OCI-LY3 (cell line): ENCODE measurements around the gene ADAMTS16.

ENCODE experiments used
- H2AFZ ChIP-seq: fragments of 200-600, 300-600 bp; shearing (Covaris generic); 2 replicates; pipeline ENCODE4 v1.6.0; 2014; ENCODE audit warnings: antibody characterized with exemption, low read depth, low read length
- H3K27ac ChIP-seq: fragments of 200-600, 300-600 bp; sonication (generic); 2 replicates; pipeline ENCODE4 v1.5.1; 2014; ENCODE audit warnings: mild to moderate bottlenecking, low read length, moderate library complexity, mixed read lengths
- H3K27me3 ChIP-seq: fragments of 200-600, 300-600 bp; sonication (generic); 2 replicates; pipeline ENCODE4 v1.6.1; 2014; ENCODE audit warnings: low read depth, low read length, mixed read lengths
- H3K36me3 ChIP-seq: fragments of 200-600, 300-600 bp; sonication (generic); replicated peaks from 2 replicates; pipeline ENCODE3; 2014; ENCODE audit warnings: low read depth, low read length, mixed read lengths
- H3K4me1 ChIP-seq: fragments of 300-600, 200-600 bp; sonication (generic); 2 replicates; pipeline ENCODE4 v1.6.1; 2014; ENCODE audit warnings: low read length, mixed read lengths
- H3K4me2 ChIP-seq: fragments of 200-600, 300-600 bp; sonication (generic); 2 replicates; pipeline ENCODE4 v1.6.1; 2014; ENCODE audit warnings: low read length, mixed read lengths
- H3K4me3 ChIP-seq: fragments of 300-600, 200-600 bp; sonication (generic); 2 replicates; pipeline ENCODE4 v1.5.1; 2014; ENCODE audit warnings: antibody characterized with exemption, mild to moderate bottlenecking, low read length, moderate library complexity
- H3K79me2 ChIP-seq: fragments of 300-600, 200-600 bp; shearing (Covaris generic); 2 replicates; pipeline ENCODE4 v1.6.1; 2014; ENCODE audit warnings: mild to moderate bottlenecking, low read length, mixed read lengths
- H3K9ac ChIP-seq: fragments of 300-600, 200-600 bp; shearing (Covaris generic); 2 replicates; pipeline ENCODE4 v1.6.0; 2014; ENCODE audit warnings: mild to moderate bottlenecking, low read length, moderate library complexity
- H3K9me3 ChIP-seq: fragments of 200-600, 300-600 bp; shearing (Covaris generic); 2 replicates; pipeline ENCODE4 v1.6.1; 2014; ENCODE audit warnings: low read length, mixed read lengths; ENCODE audit not compliant: insufficient read depth
- H4K20me1 ChIP-seq: fragments of 200-600, 300-600 bp; sonication (generic); 2 replicates; pipeline ENCODE4 v1.6.1; 2016; ENCODE audit warnings: low read length, mixed read lengths; ENCODE audit not compliant: insufficient read depth
- CTCF ChIP-seq: fragments of 200-600, 300-600 bp; sonication (generic); IDR thresholded peaks from 2 replicates; pipeline ENCODE4 v1.5.1; 2014; ENCODE audit warnings: antibody characterized with exemption, low read length, low read depth
- EZH2phosphoT487 ChIP-seq: fragments of 200-600 bp; shearing (Covaris generic); IDR thresholded peaks from 2 replicates; pipeline ENCODE4 v1.6.1; 2018; ENCODE audit warnings: antibody characterized with exemption, mixed run types, low read depth

ADAMTS16 gene

GRCh38 chr5:5314626-5315025 lies 174.5 kb downstream of the ADAMTS16 start:
- Histone ChIP-seq H3K4me2 (no peak overlapping the region), H4K20me1 (no peaks in the 10 kb centered on the region), H3K9me3 (no peaks in the 10 kb centered on the region), H3K4me3 (no peak overlapping the region), H3K27ac (no peak overlapping the region), H3K27me3 (no peaks in the 10 kb centered on the region), H3K4me1 (no peaks in the 10 kb centered on the region), H2AFZ (no peak overlapping the region), H3K9ac (no peak overlapping the region), H3K79me2 (no peaks in the 10 kb centered on the region), H3K36me3 (no peaks in the 10 kb centered on the region)
- TF ChIP-seq EZH2phosphoT487 (no peak), CTCF (no peak)

DNA sequence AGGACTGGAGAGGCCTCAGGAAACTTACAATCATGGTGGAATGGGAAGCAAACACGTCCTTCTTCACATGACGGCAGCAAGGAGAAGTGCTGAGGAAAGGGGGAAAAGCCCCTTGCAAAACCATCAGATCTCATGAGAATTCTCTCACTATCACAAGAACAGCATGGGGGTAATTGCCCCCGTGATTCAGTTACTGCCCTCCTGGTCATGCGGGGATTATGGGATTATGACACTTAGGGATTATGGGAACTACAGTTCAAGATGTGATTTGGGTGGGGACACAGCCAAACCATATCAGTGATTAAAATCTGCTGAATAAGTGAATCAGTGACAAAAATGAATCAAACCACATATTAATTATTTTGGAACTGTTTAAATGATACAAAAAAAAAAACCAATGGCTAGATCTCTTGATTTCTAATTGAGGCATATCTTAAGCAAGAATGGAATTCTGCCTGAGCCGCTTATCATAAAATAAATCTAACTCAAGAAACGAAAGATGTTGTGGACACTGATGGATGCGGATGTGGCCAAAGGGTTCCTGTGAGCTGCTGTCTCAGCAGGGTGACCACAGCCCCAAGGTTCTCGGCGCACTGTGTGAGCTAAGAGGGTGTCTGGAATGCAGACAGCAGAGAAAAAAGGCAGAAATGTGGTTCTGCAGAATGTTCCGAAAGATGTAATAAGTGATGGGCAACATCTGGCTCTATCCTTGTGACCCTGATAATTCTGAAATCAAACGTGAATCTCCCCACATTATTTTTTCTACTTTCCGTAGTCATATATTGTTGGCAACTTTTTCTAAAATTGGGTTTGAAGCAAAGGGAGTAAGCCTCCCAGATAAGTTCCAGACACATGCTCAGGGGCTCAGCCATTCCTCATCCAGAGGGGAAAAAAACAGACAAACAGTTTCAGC lies 175.2 kb downstream of the ADAMTS16 start:
- Histone ChIP-seq H3K4me2 (no peak overlapping the region), H2AFZ (no peak overlapping the region), H3K4me3 (no peak overlapping the region), H3K9ac (no peak overlapping the region), H3K79me2 (no peaks in the 10 kb centered on the region), H3K9me3 (no peaks in the 10 kb centered on the region), H4K20me1 (no peaks in the 10 kb centered on the region), H3K4me1 (no peaks in the 10 kb centered on the region), H3K27me3 (no peaks in the 10 kb centered on the region), H3K36me3 (no peaks in the 10 kb centered on the region), H3K27ac (no peak overlapping the region)
- TF ChIP-seq CTCF = no peak

- Histone ChIP-seq H3K4me3 (no peak overlapping the region), H3K79me2 (no peaks in the 10 kb centered on the region), H3K27ac (no peak overlapping the region), H4K20me1 (no peaks in the 10 kb centered on the region), H3K27me3 (no peaks in the 10 kb centered on the region), H2AFZ (no peak overlapping the region), H3K36me3 (no peaks in the 10 kb centered on the region), H3K4me1 (no peaks in the 10 kb centered on the region), H3K9ac (no peak overlapping the region), H3K4me2 (no peak overlapping the region), H3K9me3 (no peaks in the 10 kb centered on the region)
- TF ChIP-seq EZH2phosphoT487 (no peak), CTCF (no peak)
Measured at GRCh38 chr5:5316334-5316733, 176.2 kb downstream of the ADAMTS16 start.

DNA sequence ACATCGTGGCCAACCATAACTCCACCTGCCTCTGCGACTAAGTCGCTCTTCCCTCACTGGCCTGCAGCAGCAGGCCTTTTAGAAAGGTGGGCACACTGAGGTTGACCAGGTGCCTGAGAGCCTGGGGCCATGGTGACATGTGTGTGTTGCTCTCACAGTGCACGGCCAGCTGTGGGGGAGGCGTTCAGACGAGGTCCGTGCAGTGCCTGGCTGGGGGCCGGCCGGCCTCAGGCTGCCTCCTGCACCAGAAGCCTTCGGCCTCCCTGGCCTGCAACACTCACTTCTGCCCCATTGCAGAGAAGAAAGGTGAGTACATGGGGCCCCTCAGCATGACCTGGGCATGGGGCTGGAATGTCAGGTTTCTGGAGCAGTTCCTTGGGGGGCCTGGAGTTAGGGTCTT lies 177.8 kb downstream of the ADAMTS16 start:
- H4K20me1 ChIP-seq = no peaks in the 10 kb centered on the region
- H3K36me3 ChIP-seq = no peaks in the 10 kb centered on the region
- TF ChIP-seq EZH2phosphoT487 = no peak
- TF ChIP-seq CTCF = no peak
- no peak overlapping the region for H3K27ac ChIP-seq
- H3K4me2 ChIP-seq = no peak overlapping the region
- no peaks in the 10 kb centered on the region for H3K9me3 ChIP-seq
- H3K27me3 ChIP-seq = no peaks in the 10 kb centered on the region
- H3K4me1 ChIP-seq = no peaks in the 10 kb centered on the region
- no peak overlapping the region for H3K4me3 ChIP-seq
- no peak overlapping the region for H3K9ac ChIP-seq
- H2AFZ ChIP-seq = no peak overlapping the region
- H3K79me2 ChIP-seq = no peaks in the 10 kb centered on the region
